K562 (cell line): ENCODE results near the gene TARBP1. TPM values are rescaled to one million over a fixed set of nuclear protein-coding genes. Genes with fewer than 3 reads are reported as not detected.

Source experiments
- ATAC-seq: fragments of 200-7000 bp; cut with Tn5 transposase; 3 replicates; pipeline ENCODE4 v1.9.1; 2020; ENCODE audit warnings: moderate library complexity
- BruUV-seq: library from RNA; stranded (reverse); fragments of 400-500 nt; replicated peaks from 2 replicates; lab custom pipeline; 2021; lab: Mats Ljungman, UMichigan
- CTCF ChIA-PET: fragments of 300-600 bp; formaldehyde crosslinking; extraction: SDS; loops from one replicate; lab custom pipeline; 2021; ENCODE audit warnings: low intra/inter-chr PET ratio; lab: Yijun Ruan, JAX
- POLR2A ChIA-PET: fragments of 300-600, 350-650 bp; sonication (Branson Sonifier 250); formaldehyde crosslinking; extraction: SDS; loops from one replicate; lab custom pipeline; 2021; ENCODE audit warnings: antibody characterized with exemption, inconsistent platforms; lab: Yijun Ruan, JAX
- DNase-seq, 4 experiments: peaks; one replicate each; pipeline versions ENCODE4 v3.0.0 to v3.0.0-alpha.2; 2011 to 2018; ENCODE audit warnings: low spot score in 3 of 4, mixed read lengths in 3 of 4; ENCODE audit errors: extremely low read depth in 1 of 4
- FAIRE-seq: peaks from 2 replicates; lab custom pipeline; 2011; peaks lifted over from hg19 to GRCh38; lab: Jason Lieb, UNC
- H2AFZ ChIP-seq: 2 replicates; pipeline ENCODE4 v1.6.0; 2011; ENCODE audit warnings: low read depth, low read length, control low read depth, inconsistent platforms
- H3K27ac ChIP-seq: fragments of 200-600 bp; 3 replicates; pipeline ENCODE4 v1.8.0; 2011; ENCODE audit warnings: low read depth, mild to moderate bottlenecking, control low read depth, inconsistent platforms, low read length, moderate library complexity, mixed read lengths; ENCODE audit errors: extremely low read depth
- H3K27me3 ChIP-seq, 2 experiments: fragments of 300-600 bp in 1 of 2; 2 replicates in 1 of 2; 3 replicates in 1 of 2; pipeline versions ENCODE4 v1.6.0 to v1.8.0; 2011; ENCODE audit warnings: inconsistent platforms in 2 of 2, low read length in 2 of 2, mild to moderate bottlenecking in 1 of 2, mixed read lengths in 1 of 2, moderate library complexity in 1 of 2; ENCODE audit not compliant: control insufficient read depth in 2 of 2, insufficient read depth in 2 of 2
- H3K36me3 ChIP-seq: fragments of 300-600 bp; 3 replicates; pipeline ENCODE4 v1.8.0; 2011; ENCODE audit warnings: mild to moderate bottlenecking, low read length, inconsistent platforms; ENCODE audit not compliant: control insufficient read depth, insufficient read depth
- H3K4me1 ChIP-seq, 2 experiments: fragments of 200-600 bp in 1 of 2; replicated peaks in 1 of 2; 2 replicates in 1 of 2; 3 replicates in 1 of 2; pipeline versions ENCODE4 v1.5.1 to v1.8.0; 2011; ENCODE audit warnings: inconsistent platforms in 2 of 2, low read length in 2 of 2, mild to moderate bottlenecking in 1 of 2, mixed read lengths in 1 of 2, moderate library complexity in 1 of 2; ENCODE audit not compliant: control insufficient read depth in 2 of 2, insufficient read depth in 2 of 2
- H3K4me2 ChIP-seq: 2 replicates; pipeline ENCODE4 v1.6.1; 2011; ENCODE audit warnings: low read length, control low read depth, inconsistent platforms, mixed read lengths; ENCODE audit not compliant: insufficient read depth
- H3K4me3 ChIP-seq: fragments of 200-600 bp; sonication (generic), shearing (Covaris generic); 2 replicates; pipeline ENCODE4 v1.5.1; 2016; ENCODE audit warnings: control low read depth, inconsistent platforms
- H3K79me2 ChIP-seq: fragments of 200-600 bp; 3 replicates; pipeline ENCODE4 v1.8.0; 2011; ENCODE audit warnings: low read length, inconsistent platforms; ENCODE audit not compliant: control insufficient read depth, insufficient read depth
- H3K9ac ChIP-seq, 2 experiments: 2 replicates each; pipeline versions ENCODE4 v1.6.0 to v1.6.1; 2011; ENCODE audit warnings: low read depth in 2 of 2, low read length in 2 of 2, control low read depth in 1 of 2, inconsistent platforms in 1 of 2, mild to moderate bottlenecking in 1 of 2, mixed read lengths in 1 of 2; ENCODE audit not compliant: insufficient read depth in 1 of 2
- H3K9me1 ChIP-seq: one replicate; pipeline ENCODE4 v1.6.0; 2011; ENCODE audit warnings: inconsistent platforms, mild to moderate bottlenecking, low read length, moderate library complexity; ENCODE audit not compliant: control insufficient read depth, insufficient read depth
- H3K9me3 ChIP-seq: replicated peaks from 2 replicates; pipeline ENCODE4 v1.5.1; 2011; ENCODE audit warnings: low read depth, low read length, inconsistent platforms; ENCODE audit not compliant: control insufficient read depth, insufficient read depth
- H4K20me1 ChIP-seq: replicated peaks from 2 replicates; pipeline ENCODE4 v1.6.1; 2011; ENCODE audit warnings: low read length, inconsistent platforms, mixed read lengths; ENCODE audit not compliant: control insufficient read depth, insufficient read depth
- AFF4 ChIP-seq: sonication (generic); formaldehyde crosslinking; IDR thresholded peaks from 2 replicates; pipeline ENCODE4 v1.8.0; 2023; ENCODE audit warnings: mild to moderate bottlenecking, missing genetic modification reagents
- CLOCK ChIP-seq: fragments of 250-450 bp; sonication (Bioruptor Pico); IDR thresholded peaks from 2 replicates; pipeline ENCODE4 v1.4.0; 2020; ENCODE audit warnings: mild to moderate bottlenecking, moderate library complexity, borderline replicate concordance
- MBD1 ChIP-seq: fragments of 250-450 bp; sonication (Bioruptor Pico); IDR thresholded peaks from 2 replicates; pipeline ENCODE4 v1.8.0; 2022; ENCODE audit warnings: inconsistent platforms
- MCM3 ChIP-seq: fragments of 450-650 bp; IDR thresholded peaks from 2 replicates; pipeline ENCODE4 v1.6.1; 2016
- MTA1 ChIP-seq: fragments of 450-650 bp; IDR thresholded peaks from 2 replicates; pipeline ENCODE4 v1.6.1; 2017; ENCODE audit warnings: borderline replicate concordance
- SMC3 ChIP-seq: conservative IDR thresholded peaks from 2 replicates; pipeline ENCODE4 v1.6.1; 2011; ENCODE audit warnings: low read depth, low read length, improper control_type of control experiment; ENCODE audit not compliant: insufficient read depth
- THRB ChIP-seq: fragments of 450-650 bp; formaldehyde crosslinking; conservative IDR thresholded peaks from 2 replicates; pipeline ENCODE4 v1.4.0; 2022; ENCODE audit warnings: mild to moderate bottlenecking, missing genetic modification characterization
- ZBTB1 ChIP-seq: sonication (generic); formaldehyde crosslinking; IDR thresholded peaks from 2 replicates; pipeline ENCODE4 v1.8.1; 2023; ENCODE audit warnings: missing genetic modification reagents, low read depth, mild to moderate bottlenecking, borderline replicate concordance
- ZNF583 ChIP-seq: fragments of 250-450 bp; sonication (Bioruptor Pico); IDR thresholded peaks from 2 replicates; pipeline ENCODE4 v1.4.0; 2020
- ZNF668 ChIP-seq: fragments of 250-450 bp; sonication (Bioruptor Pico); IDR thresholded peaks from 2 replicates; pipeline ENCODE4 v1.8.0; 2022; ENCODE audit warnings: mild to moderate bottlenecking, inconsistent platforms
- ZSCAN32 ChIP-seq: fragments of 450-650 bp; formaldehyde crosslinking; IDR thresholded peaks from 2 replicates; pipeline ENCODE4 v1.4.0; 2020; ENCODE audit warnings: mild to moderate bottlenecking, moderate library complexity
- WGBS: fragments of 100-300 bp; shearing (Covaris generic); methylation state at CpG from one replicate; pipeline ENCODE4 v1.1.6; 2016; ENCODE audit warnings: low coverage, mixed read lengths; ENCODE audit not compliant: insufficient coverage; ENCODE audit errors: missing lambda C conversion rate; 5-methylcytosine and 5-hydroxymethylcytosine counted together
- in situ Hi-C: fragments of 300-500 bp; cut with MboI; formaldehyde crosslinking; loops from 4 replicates; pipeline ENCODE4 v1.15.0; 2018; ENCODE audit warnings: inconsistent platforms, mixed read lengths
- intact Hi-C: fragments of 100-400 bp; cut with micrococcal nuclease; formaldehyde crosslinking; loops from 2 replicates; pipeline ENCODE4 v1.14.2; 2022
- polyA plus RNA-seq, 8 experiments: library from polyadenylated mRNA; depleted of rRNA in 4 of 8; stranded (reverse) in 5 of 8; unstranded in 3 of 8; fragments of >200 nt; fragmentation: Nextera tagmentation in 2 of 8; fragmentation: Illumina TruSeq in 1 of 8; extraction: Ambion mirVana in 2 of 8; extraction: Trizol in 1 of 8; gene quantifications; 2 replicates each; pipeline versions ENCODE4 v1.2.1 to v1.2.3, GENCODE V29; 2011 to 2014; ENCODE audit warnings: inconsistent platforms in 1 of 8, missing spikeins in 1 of 8
- total RNA-seq, 7 experiments: library from RNA; depleted of rRNA in 6 of 7; stranded (reverse); fragments of >200 nt in 6 of 7; fragmentation: Illumina TruSeq in 2 of 7; extraction: Trizol in 2 of 7; gene quantifications; 2 replicates each; pipeline versions ENCODE4 v1.2.1 to v1.2.3, GENCODE V29; 2011 to 2021; ENCODE audit warnings: low replicate concordance in 1 of 7

Gene TARBP1
- total and polyA plus RNA-seq, 9 of the 15 experiments (the other 6 are each of a cell fraction or from before 2014, with no cell fraction given), result 8.8 to 48.0 (median 22.9) TPM

GRCh38 chr1:234490793-234491479, 12.0 kb upstream of the TARBP1 start:
- FAIRE-seq, result peak; percentile 65
- BruUV-seq, result no TSS peak
- Histone ChIP-seq H3K4me3 (no peak overlapping the region), H2AFZ (peak overlapping the region; percentile 30), H3K79me2 (no peaks in the 10 kb centered on the region), H3K27ac (no peak overlapping the region), H3K9me3 (no peaks in the 10 kb centered on the region), H3K27me3 (no peaks in the 10 kb centered on the region), H3K36me3 (no peaks in the 10 kb centered on the region), H3K4me2 (peak overlapping the region; percentile 23; the same call in 1 of the 2 replicates), H3K9me1 (no peaks in the 10 kb centered on the region), H3K9ac (no peak overlapping the region; a peak in 1 of 4 replicates), H4K20me1 (no peaks in the 10 kb centered on the region), H3K4me1 (peaks cover 0 to 33% of the 10 kb centered on the region in 2 experiments; a peak in 3 of 5 replicates)
- CTCF ChIA-PET, result no interaction called here
- intact Hi-C loops, result loop anchor here (10.0 kb wide), 1 partner anchor 924 kb away; no protein-coding TSS in a partner anchor
- in situ Hi-C loops, result loop anchor here (10.0 kb wide), 2 partner anchors 244 to 384 kb away; no protein-coding TSS in a partner anchor
- peak; percentile 31 for ATAC-seq
- peak; percentile 57 to 85 (median 70) for DNase-seq
- WGBS, result 52% methylated on average over 4 of the region's 4 CpGs
- POLR2A ChIA-PET, result interaction anchor here (1.0 kb wide), 1 partner anchor 12 kb away, joined by 3 read pairs; the partner anchor contains the start of gene TARBP1
- no peak for TF ChIP-seq CLOCK (CRISPR knock-in tag)
- TF ChIP-seq ZSCAN32 (CRISPR knock-in tag), result no peak
- peak; percentile 89 for TF ChIP-seq MCM3
- TF ChIP-seq MBD1 (CRISPR knock-in tag), result no peak
- peak; percentile 96 for TF ChIP-seq MTA1
- TF ChIP-seq ZNF583, result peak; percentile 89
- no peak for TF ChIP-seq ZBTB1 (CRISPR knock-in tag)
- peak; percentile 86; the same call in 1 of the 2 replicates for TF ChIP-seq ZNF668 (CRISPR knock-in tag)
- no peak for TF ChIP-seq AFF4 (CRISPR knock-in tag)
- peak; percentile 97 for TF ChIP-seq THRB (CRISPR knock-in tag)
- TF ChIP-seq SMC3, result no peak
